H9 (cell line): ENCODE results near the gene FBXL22. TPM values are rescaled to one million over a fixed set of nuclear protein-coding genes. Genes with fewer than 3 reads are reported as not detected.

Experiments
- DNase-seq: peaks from one replicate; pipeline ENCODE4 v3.0.0-alpha.2; 2017
- H2AFZ ChIP-seq: one replicate; pipeline ENCODE4 v1.6.1; 2013; ENCODE audit warnings: mild to moderate bottlenecking, low read length, control low read depth, moderate library complexity
- H2AK5ac ChIP-seq: 2 replicates; pipeline ENCODE4 v1.6.1; 2013; ENCODE audit warnings: low read length, control low read depth, mixed read lengths; ENCODE audit not compliant: insufficient read length
- H2BK120ac ChIP-seq: one replicate; pipeline ENCODE4 v1.6.1; 2013; ENCODE audit warnings: low read depth, mild to moderate bottlenecking, low read length, control low read depth, inconsistent platforms; ENCODE audit not compliant: poor library complexity, severe bottlenecking
- H2BK12ac ChIP-seq: 2 replicates; pipeline ENCODE4 v1.6.1; 2013; ENCODE audit warnings: low read length, control low read depth, mixed read lengths, low read depth; ENCODE audit not compliant: insufficient read length
- H2BK15ac ChIP-seq: 2 replicates; pipeline ENCODE4 v1.6.1; 2013; ENCODE audit warnings: low read depth, low read length, control low read depth
- H2BK20ac ChIP-seq: one replicate; pipeline ENCODE4 v1.6.1; 2013; ENCODE audit warnings: low read depth, mild to moderate bottlenecking, low read length, control low read depth, inconsistent platforms; ENCODE audit not compliant: poor library complexity, severe bottlenecking
- H2BK5ac ChIP-seq: 2 replicates; pipeline ENCODE4 v1.6.1; 2013; ENCODE audit warnings: low read length, control low read depth, mixed read lengths; ENCODE audit not compliant: insufficient read length
- H3K14ac ChIP-seq: 2 replicates; pipeline ENCODE4 v1.6.1; 2013; ENCODE audit warnings: low read length, control low read depth; ENCODE audit not compliant: insufficient read depth
- H3K18ac ChIP-seq: 2 replicates; pipeline ENCODE4 v1.6.1; 2013; ENCODE audit warnings: low read depth, mild to moderate bottlenecking, mixed read lengths, low read length, control low read depth; ENCODE audit not compliant: insufficient read length
- H3K23ac ChIP-seq: 2 replicates; pipeline ENCODE4 v1.6.1; 2013; ENCODE audit warnings: low read length, control low read depth, mixed read lengths, low read depth; ENCODE audit not compliant: insufficient read length
- H3K23me2 ChIP-seq: 2 replicates; pipeline ENCODE4 v1.6.1; 2013; ENCODE audit warnings: low read depth, mild to moderate bottlenecking, mixed read lengths, low read length, control low read depth; ENCODE audit not compliant: insufficient read length, poor library complexity, severe bottlenecking
- H3K27ac ChIP-seq: 2 replicates; pipeline ENCODE4 v1.5.1; 2013; ENCODE audit warnings: low read length, control low read depth, mixed read lengths, low read depth; ENCODE audit not compliant: insufficient read length
- H3K27me3 ChIP-seq: 2 replicates; pipeline ENCODE4 v1.6.1; 2013; ENCODE audit warnings: low read length, control low read depth, inconsistent platforms; ENCODE audit not compliant: insufficient read depth
- H3K4ac ChIP-seq: 2 replicates; pipeline ENCODE4 v1.6.1; 2013; ENCODE audit warnings: low read depth, mild to moderate bottlenecking, control low read depth, inconsistent platforms, low read length, moderate library complexity
- H3K4me1 ChIP-seq: 2 replicates; pipeline ENCODE4 v1.6.1; 2013; ENCODE audit warnings: low read length, control low read depth, inconsistent platforms; ENCODE audit not compliant: insufficient read depth
- H3K4me2 ChIP-seq: 2 replicates; pipeline ENCODE4 v1.6.1; 2013; ENCODE audit warnings: low read length, control low read depth, mixed read lengths; ENCODE audit not compliant: insufficient read length, insufficient read depth
- H3K56ac ChIP-seq: 2 replicates; pipeline ENCODE4 v1.6.1; 2013; ENCODE audit warnings: low read depth, mild to moderate bottlenecking, mixed read lengths, low read length, control low read depth; ENCODE audit not compliant: insufficient read length
- H3K79me1 ChIP-seq: 2 replicates; pipeline ENCODE4 v1.6.1; 2013; ENCODE audit warnings: low read depth, mild to moderate bottlenecking, moderate library complexity, low read length, control low read depth, inconsistent platforms; ENCODE audit not compliant: insufficient read depth, poor library complexity, severe bottlenecking
- H3K79me2 ChIP-seq: 2 replicates; pipeline ENCODE4 v1.6.1; 2013; ENCODE audit warnings: low read length, control low read depth, inconsistent platforms; ENCODE audit not compliant: insufficient read depth
- H3K9ac ChIP-seq: 2 replicates; pipeline ENCODE4 v1.6.1; 2013; ENCODE audit warnings: low read length, control low read depth, mixed read lengths; ENCODE audit not compliant: insufficient read length; ENCODE audit errors: extremely low read depth
- H3K9me3 ChIP-seq: one replicate; pipeline ENCODE4 v1.6.1; 2013; ENCODE audit warnings: low read depth, low read length, inconsistent platforms; ENCODE audit not compliant: control insufficient read depth
- H3T11ph ChIP-seq: one replicate; pipeline ENCODE4 v1.6.1; 2013; ENCODE audit warnings: mild to moderate bottlenecking, low read length, control low read depth, inconsistent platforms
- H4K20me1 ChIP-seq: one replicate; pipeline ENCODE4 v1.6.1; 2013; ENCODE audit not compliant: control insufficient read depth, insufficient read length, insufficient read depth
- H4K5ac ChIP-seq: 2 replicates; pipeline ENCODE4 v1.6.1; 2013; ENCODE audit warnings: low read depth, mild to moderate bottlenecking, mixed read lengths, low read length, control low read depth; ENCODE audit not compliant: insufficient read length
- H4K8ac ChIP-seq: replicated peaks from 2 replicates; pipeline ENCODE4 v1.6.1; 2013; ENCODE audit warnings: low read length, control low read depth, mixed read lengths, low read depth; ENCODE audit not compliant: insufficient read length
- H4K91ac ChIP-seq: 2 replicates; pipeline ENCODE4 v1.6.1; 2013; ENCODE audit warnings: low read depth, mild to moderate bottlenecking, moderate library complexity, mixed read lengths, low read length, control low read depth; ENCODE audit not compliant: insufficient read length
- H3K27ac Mint-ChIP-seq, 3 experiments: 2 replicates in 2 of 3; 3 replicates in 1 of 3; pipeline ENCODE4 v1.8.0; 2020 to 2021; ENCODE audit warnings: mixed read lengths in 3 of 3, mild to moderate bottlenecking in 1 of 3, moderate library complexity in 1 of 3
- H3K27me3 Mint-ChIP-seq: 2 replicates; pipeline ENCODE4 v1.8.0; 2021; ENCODE audit warnings: low read depth, mild to moderate bottlenecking, moderate library complexity, mixed read lengths
- H3K36me3 Mint-ChIP-seq, 3 experiments: 2 replicates in 2 of 3; 3 replicates in 1 of 3; pipeline ENCODE4 v1.8.0; 2020 to 2021; ENCODE audit warnings: low read depth in 3 of 3, mixed read lengths in 3 of 3; ENCODE audit not compliant: insufficient read depth in 1 of 3
- H3K4me1 Mint-ChIP-seq, 2 experiments: 2 replicates each; pipeline ENCODE4 v1.8.0; 2020; ENCODE audit warnings: mixed read lengths in 2 of 2
- H3K4me3 Mint-ChIP-seq, 2 experiments: 2 replicates in 1 of 2; 3 replicates in 1 of 2; pipeline ENCODE4 v1.8.0; 2020 to 2021; ENCODE audit warnings: mild to moderate bottlenecking in 2 of 2, mixed read lengths in 2 of 2, moderate library complexity in 1 of 2
- H3K9me3 Mint-ChIP-seq, 2 experiments: 2 replicates in 1 of 2; 3 replicates in 1 of 2; pipeline ENCODE4 v1.8.0; 2020; ENCODE audit warnings: mild to moderate bottlenecking in 2 of 2, mixed read lengths in 2 of 2, moderate library complexity in 1 of 2
- whole genome bisulfite sequencing: extraction: QIAGEN DNeasy Blood & Tissue Kit; methylation state at CpG from one replicate; pipeline ENCODE4 v1.1.7; 2013; ENCODE audit warnings: missing lambda C conversion rate, low lambda C conversion rate, mixed read lengths; ENCODE audit not compliant: insufficient read length; ENCODE audit errors: extremely low coverage; 5-methylcytosine and 5-hydroxymethylcytosine counted together
- total RNA-seq: library from RNA; stranded (reverse); gene quantifications from 2 replicates; pipeline ENCODE4 v1.2.1, GENCODE V29; 2021
- TF ChIP-seq, protein P1 (sequence below): fragments of 200-600 bp; sonication (generic); conservative IDR thresholded peaks from 3 replicates; pipeline ENCODE4 v1.8.0; 2021; ENCODE audit warnings: antibody characterized with exemption, mild to moderate bottlenecking

The FBXL22 gene
- total RNA-seq, 1 experiment from 2014 or later = 0.52 TPM

DNA sequence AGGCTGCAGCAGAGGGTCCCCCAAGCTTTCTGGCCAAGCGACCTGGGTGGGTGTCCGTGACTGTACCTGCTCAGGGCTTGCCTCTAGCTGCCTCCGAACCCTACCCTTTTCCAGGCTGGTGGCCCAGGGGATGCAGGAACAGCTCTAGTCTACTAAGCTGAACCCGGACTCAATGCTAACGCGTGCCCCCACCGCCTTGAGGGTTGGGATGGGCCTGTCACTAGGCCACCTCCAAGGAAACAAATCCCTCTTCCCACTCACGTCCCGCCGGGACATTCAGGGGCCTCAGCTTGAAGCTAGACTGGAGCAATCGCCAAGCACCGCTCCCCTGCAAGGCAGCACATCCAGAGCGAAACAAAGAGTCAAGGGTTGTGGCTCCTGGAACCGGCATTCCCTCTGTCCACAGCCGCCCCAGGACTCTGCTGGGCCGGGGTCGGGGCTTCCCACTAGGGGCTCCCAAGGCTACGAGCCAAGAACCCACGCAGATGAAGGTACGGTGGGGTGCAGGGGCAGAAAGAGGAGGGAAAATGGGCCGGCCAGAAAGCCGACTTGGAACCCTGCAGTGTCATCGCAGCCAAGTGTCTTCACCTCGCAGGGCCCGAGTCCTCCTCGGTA lies 2.9 kb downstream of the FBXL22 start:
- H3K27me3 ChIP-seq = peaks cover 3% of the 10 kb centered on the region; the same call in 1 of the 2 replicates
- H3K23me2 ChIP-seq = peaks cover 11% of the 10 kb centered on the region
- peaks cover 16 to 35% of the 10 kb centered on the region in 2 experiments for H3K4me1 Mint-ChIP-seq
- H4K8ac ChIP-seq = no peak overlapping the region
- H3K18ac ChIP-seq = peak overlapping the region; percentile 6
- H3K4me3 Mint-ChIP-seq = peak overlapping the region; percentile 62 to 74
- no peaks in the 10 kb centered on the region; a peak in 1 of 7 replicates for H3K36me3 Mint-ChIP-seq
- no peak overlapping the region for H4K91ac ChIP-seq
- no peak overlapping the region for H3T11ph ChIP-seq
- no peaks in the 10 kb centered on the region for H3K9me3 Mint-ChIP-seq
- H3K4ac ChIP-seq = no peak overlapping the region
- H3K9ac ChIP-seq = no peak overlapping the region
- no peaks in the 10 kb centered on the region for H3K79me2 ChIP-seq
- no peak overlapping the region for H2BK120ac ChIP-seq
- peak overlapping the region in 1 of 3 experiments; percentile 62; a peak in 2 of 7 replicates for H3K27ac Mint-ChIP-seq
- no peaks in the 10 kb centered on the region for H4K20me1 ChIP-seq
- DNase-seq = peak; percentile 51
- peaks cover 36% of the 10 kb centered on the region for H3K27me3 Mint-ChIP-seq
- H3K9me3 ChIP-seq = no peaks in the 10 kb centered on the region
- no peak overlapping the region for H4K5ac ChIP-seq
- H3K27ac ChIP-seq = no peak overlapping the region
- H2BK12ac ChIP-seq = no peak overlapping the region
- H3K14ac ChIP-seq = peak overlapping the region; percentile 25; the same call in 1 of the 2 replicates
- H2BK5ac ChIP-seq = no peak overlapping the region
- TF ChIP-seq, protein P1, sequence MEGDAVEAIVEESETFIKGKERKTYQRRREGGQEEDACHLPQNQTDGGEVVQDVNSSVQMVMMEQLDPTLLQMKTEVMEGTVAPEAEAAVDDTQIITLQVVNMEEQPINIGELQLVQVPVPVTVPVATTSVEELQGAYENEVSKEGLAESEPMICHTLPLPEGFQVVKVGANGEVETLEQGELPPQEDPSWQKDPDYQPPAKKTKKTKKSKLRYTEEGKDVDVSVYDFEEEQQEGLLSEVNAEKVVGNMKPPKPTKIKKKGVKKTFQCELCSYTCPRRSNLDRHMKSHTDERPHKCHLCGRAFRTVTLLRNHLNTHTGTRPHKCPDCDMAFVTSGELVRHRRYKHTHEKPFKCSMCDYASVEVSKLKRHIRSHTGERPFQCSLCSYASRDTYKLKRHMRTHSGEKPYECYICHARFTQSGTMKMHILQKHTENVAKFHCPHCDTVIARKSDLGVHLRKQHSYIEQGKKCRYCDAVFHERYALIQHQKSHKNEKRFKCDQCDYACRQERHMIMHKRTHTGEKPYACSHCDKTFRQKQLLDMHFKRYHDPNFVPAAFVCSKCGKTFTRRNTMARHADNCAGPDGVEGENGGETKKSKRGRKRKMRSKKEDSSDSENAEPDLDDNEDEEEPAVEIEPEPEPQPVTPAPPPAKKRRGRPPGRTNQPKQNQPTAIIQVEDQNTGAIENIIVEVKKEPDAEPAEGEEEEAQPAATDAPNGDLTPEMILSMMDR = no peak
- peak overlapping the region; percentile 81 for H3K4me2 ChIP-seq
- H2BK20ac ChIP-seq = no peak overlapping the region
- H2AK5ac ChIP-seq = no peak overlapping the region
- no peaks in the 10 kb centered on the region for H3K79me1 ChIP-seq
- H3K23ac ChIP-seq = no peak overlapping the region
- no peak overlapping the region for H2BK15ac ChIP-seq
- H3K4me1 ChIP-seq = no peaks in the 10 kb centered on the region
- WGBS = no CpG with 5 or more reads among the region's 26 CpGs
- H2AFZ ChIP-seq = no peak overlapping the region
- no peak overlapping the region for H3K56ac ChIP-seq
